Ascending aorta (tissue), 2 donors: ENCODE data around the gene EHHADH. TPM values are rescaled to one million over a fixed set of nuclear protein-coding genes. Genes with fewer than 3 reads are reported as not detected.

Source experiments
- DNase-seq, 2 donors: peaks; one replicate each; pipeline ENCODE4 v3.0.0-alpha.2; 2019; ENCODE audit warnings: low spot score in 2 of 2
- H3K27ac ChIP-seq, 2 donors: fragments of 200-600 bp; sonication (generic); one replicate each; pipeline ENCODE4 v1.5.1; 2016 to 2017; ENCODE audit warnings: mild to moderate bottlenecking in 1 of 2
- H3K27me3 ChIP-seq: fragments of 200-600 bp; sonication (generic); one replicate; pipeline ENCODE4 v1.5.1; 2017
- H3K36me3 ChIP-seq, 2 donors: fragments of 200-600 bp; sonication (generic); one replicate each; pipeline ENCODE4 v1.5.1; 2016
- H3K4me1 ChIP-seq, 2 donors: fragments of 200-600 bp; sonication (generic); one replicate each; pipeline ENCODE4 v1.5.1; 2016 to 2017; ENCODE audit warnings: mild to moderate bottlenecking in 1 of 2
- H3K4me3 ChIP-seq, 2 donors: fragments of 200-600 bp; sonication (generic); one replicate each; pipeline ENCODE4 v1.5.1; 2016 to 2017; ENCODE audit warnings: mild to moderate bottlenecking in 1 of 2
- H3K9me3 ChIP-seq, 2 donors: fragments of 200-600 bp; sonication (generic); one replicate each; pipeline ENCODE4 v1.5.1; 2016
- CTCF ChIP-seq, 3 experiments: fragments of 200-600 bp in 2 of 3; fragments of 450-650 bp in 1 of 3; sonication (generic) in 2 of 3; IDR thresholded peaks; one replicate each; pipeline ENCODE4 v1.5.1; 2016 to 2019; ENCODE audit warnings: antibody characterized with exemption in 3 of 3, mild to moderate bottlenecking in 1 of 3, moderate library complexity in 1 of 3
- intact Hi-C: fragments of 100-400 bp; cut with DNase I; formaldehyde crosslinking; loops from one replicate; pipeline ENCODE4 v1.15.1; 2023
- total RNA-seq: library from RNA; depleted of rRNA; stranded (reverse); fragments of >200 nt; gene quantifications from one replicate; pipeline ENCODE4 v1.1.0, GENCODE V29; 2016

EHHADH gene
- total RNA-seq, 1 donor from 2014 or later = 1.8 TPM

GRCh38 chr3:185155678-185156077, 98.2 kb downstream of the EHHADH start:
- intact Hi-C loops = no loop called here
- no peak for DNase-seq
- Histone ChIP-seq H3K4me3 (no peak overlapping the region), H3K9me3 (no peaks in the 10 kb centered on the region), H3K27me3 (no peaks in the 10 kb centered on the region), H3K27ac (no peak overlapping the region), H3K36me3 (no peaks in the 10 kb centered on the region), H3K4me1 (peaks cover under 1 to 3% of the 10 kb centered on the region in 2 donors)
- TF ChIP-seq CTCF (IDR thresholded peaks at IDR 0.05) = no peak

GRCh38 chr3:185153861-185154629, 99.8 kb downstream of the EHHADH start:
- Histone ChIP-seq H3K36me3 (no peaks in the 10 kb centered on the region), H3K27me3 (no peaks in the 10 kb centered on the region), H3K4me1 (peaks cover 3% of the 10 kb centered on the region in 2 donors), H3K9me3 (no peaks in the 10 kb centered on the region), H3K27ac (no peak overlapping the region), H3K4me3 (peak overlapping the region; percentile 59 to 92)
- intact Hi-C loops = loop anchor here (5.0 kb wide), 2 partner anchors 72 to 128 kb away; no protein-coding TSS in a partner anchor
- no peak for DNase-seq
- no peak for TF ChIP-seq CTCF (IDR thresholded peaks at IDR 0.05)

GRCh38 chr3:185153171-185153771, 100.6 kb downstream of the EHHADH start:
- Histone ChIP-seq H3K4me1 (peaks cover 3% of the 10 kb centered on the region in 2 donors), H3K4me3 (peak overlapping the region; percentile 59 to 92), H3K27me3 (no peaks in the 10 kb centered on the region), H3K9me3 (no peaks in the 10 kb centered on the region), H3K36me3 (no peaks in the 10 kb centered on the region), H3K27ac (peak overlapping the region; percentile 29 to 93)
- no peak for DNase-seq
- TF ChIP-seq CTCF (IDR thresholded peaks at IDR 0.05) = no peak
- intact Hi-C loops = loop anchor here (5.0 kb wide), 2 partner anchors 71 to 129 kb away; no protein-coding TSS in a partner anchor

- peak in 1 of 2 donors; percentile 80 for DNase-seq
- intact Hi-C loops = loop anchor here (5.0 kb wide), 2 partner anchors 70 to 130 kb away; no protein-coding TSS in a partner anchor
- no peaks in the 10 kb centered on the region for H3K36me3 ChIP-seq
- peak within 1 kb of the TSS; percentile 59 to 92 for H3K4me3 ChIP-seq
- peak within 1 kb of the TSS; percentile 88 to 93 for H3K27ac ChIP-seq
- H3K9me3 ChIP-seq = no peaks in the 10 kb centered on the region
- peaks cover 3% of the 10 kb centered on the region in 2 donors for H3K4me1 ChIP-seq
- H3K27me3 ChIP-seq = no peaks in the 10 kb centered on the region
- TF ChIP-seq CTCF (IDR thresholded peaks at IDR 0.05) = no peak
Observed at GRCh38 chr3:185152410-185153170, 101.3 kb downstream of the EHHADH start, which contains the start of gene C3orf70. TSS of gene C3orf70 (minus strand) at chr3:185153060. CDS start at chr3:185152823, 237 bp downstream.

GRCh38 chr3:185151964-185152409, 101.9 kb downstream of the EHHADH start:
- no peak for TF ChIP-seq CTCF (IDR thresholded peaks at IDR 0.05)
- peaks cover 3% of the 10 kb centered on the region in 2 donors for H3K4me1 ChIP-seq
- H3K36me3 ChIP-seq = no peaks in the 10 kb centered on the region
- H3K27me3 ChIP-seq = no peaks in the 10 kb centered on the region
- H3K27ac ChIP-seq = peak overlapping the region; percentile 88 to 93
- DNase-seq = no peak
- H3K4me3 ChIP-seq = peak overlapping the region; percentile 59 to 92
- intact Hi-C loops = loop anchor here (5.0 kb wide), 2 partner anchors 70 to 130 kb away; no protein-coding TSS in a partner anchor
- H3K9me3 ChIP-seq = no peaks in the 10 kb centered on the region
